GM19240 (cell line): ENCODE data around the gene PRR33.

Source experiments
- DNase-seq: peaks from one replicate; pipeline ENCODE4 v3.0.0; 2011; ENCODE audit warnings: low spot score; ENCODE audit not compliant: insufficient read length

Gene PRR33

DNA sequence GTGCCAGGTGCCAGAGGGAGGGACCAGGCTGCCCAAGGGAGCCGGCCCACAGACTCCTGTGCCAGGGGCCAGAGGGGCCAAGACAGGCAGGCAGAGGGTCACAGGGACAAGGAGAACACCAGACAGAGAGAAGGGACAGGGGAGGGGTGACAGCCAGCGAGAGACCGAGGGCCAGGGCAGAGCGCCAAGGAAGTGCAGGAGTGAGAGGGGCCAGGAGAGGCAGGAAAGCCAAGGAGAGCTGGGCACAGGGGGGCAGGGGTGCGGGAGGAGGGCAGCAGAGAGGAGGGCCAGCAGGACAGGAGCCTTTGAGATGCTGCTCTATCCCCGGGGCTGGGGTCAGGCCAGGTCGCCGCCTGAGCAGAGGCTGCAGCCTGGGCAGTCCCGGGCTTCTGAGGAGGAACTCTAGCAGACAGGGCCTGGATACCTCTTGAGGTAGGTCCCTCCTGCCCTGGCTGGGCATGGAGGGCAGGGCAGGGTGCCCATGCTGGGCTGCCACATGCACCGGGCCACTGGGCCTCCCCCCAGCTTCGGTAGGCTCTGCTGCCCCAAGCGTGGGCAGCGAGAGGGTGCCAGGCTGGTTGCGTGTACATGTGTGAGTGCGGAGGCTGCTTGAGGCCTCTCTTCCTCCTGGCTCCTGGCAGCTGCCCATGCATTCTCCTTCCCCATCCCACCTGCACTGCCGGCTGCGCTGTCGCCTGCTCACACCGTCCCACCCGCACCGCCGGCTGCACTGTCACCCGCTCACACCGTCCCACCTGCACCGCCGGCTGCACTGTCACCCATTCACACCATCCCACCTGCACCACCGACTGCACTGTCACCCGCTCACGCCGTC, 26.6 kb downstream of the PRR33 start:
- no peak for DNase-seq

DNA sequence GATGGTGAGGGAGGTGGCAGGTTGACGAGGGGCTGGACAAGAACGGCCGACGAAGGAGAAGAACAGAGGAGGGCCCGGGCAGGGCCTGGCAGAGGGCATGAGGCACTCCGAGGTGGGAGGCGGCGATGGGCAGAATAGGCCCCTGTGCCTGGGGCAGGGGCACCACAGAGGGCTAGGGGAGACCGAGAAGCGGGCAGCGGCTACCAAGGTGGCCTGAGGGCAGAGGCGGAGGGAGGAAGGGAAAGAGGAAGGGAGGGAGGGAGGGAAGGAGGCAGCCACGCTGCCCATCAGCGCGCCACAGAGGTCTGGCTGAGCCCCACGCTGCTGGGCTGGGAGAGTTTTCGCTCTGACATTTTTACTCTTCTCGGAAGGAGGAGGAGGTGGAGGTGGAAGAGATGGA, 27.5 kb downstream of the PRR33 start:
- no peak for DNase-seq

DNA sequence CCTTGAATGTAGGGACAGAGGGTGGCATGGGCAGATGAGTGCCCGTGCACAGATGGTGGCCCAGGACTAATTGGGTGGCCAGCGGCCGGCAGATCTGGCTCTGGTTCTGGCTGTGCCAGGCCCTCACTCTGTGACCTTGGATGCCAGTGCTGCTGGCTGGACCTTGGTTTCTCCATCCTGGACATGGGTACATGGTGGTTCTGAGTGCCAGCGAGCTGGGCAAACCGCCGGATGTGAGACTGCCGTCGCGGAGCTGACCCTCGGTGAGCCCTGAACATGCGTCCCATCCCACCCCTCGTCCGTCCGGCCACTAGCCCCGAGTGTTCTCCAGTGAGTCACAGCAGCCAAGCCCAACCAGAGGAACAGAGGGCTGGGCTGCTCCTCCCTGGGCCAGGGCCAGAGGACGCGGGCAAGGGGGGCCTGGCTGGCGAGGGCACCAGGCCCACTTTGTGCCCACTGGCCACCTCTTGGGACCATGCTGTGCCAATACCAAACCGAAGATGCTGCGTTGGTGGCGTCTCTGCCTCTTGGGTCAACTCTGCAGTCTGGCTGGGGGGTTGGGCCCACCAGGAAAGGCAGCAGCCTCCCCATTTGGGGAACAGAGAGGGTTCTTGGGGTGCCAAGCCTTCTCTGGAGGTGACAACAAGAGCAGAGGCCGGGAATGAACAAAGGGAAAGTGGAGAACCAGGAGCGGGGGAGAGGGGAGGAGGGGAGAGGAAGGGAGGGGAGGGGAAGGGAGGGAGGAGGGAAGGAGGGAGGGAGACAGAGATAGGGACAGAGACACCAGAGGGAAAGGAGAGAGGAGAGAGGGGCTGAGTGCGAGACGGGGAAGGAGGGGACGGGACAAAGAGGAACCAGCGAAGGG, 28.1 kb downstream of the PRR33 start:
- DNase-seq, result no peak

DNA sequence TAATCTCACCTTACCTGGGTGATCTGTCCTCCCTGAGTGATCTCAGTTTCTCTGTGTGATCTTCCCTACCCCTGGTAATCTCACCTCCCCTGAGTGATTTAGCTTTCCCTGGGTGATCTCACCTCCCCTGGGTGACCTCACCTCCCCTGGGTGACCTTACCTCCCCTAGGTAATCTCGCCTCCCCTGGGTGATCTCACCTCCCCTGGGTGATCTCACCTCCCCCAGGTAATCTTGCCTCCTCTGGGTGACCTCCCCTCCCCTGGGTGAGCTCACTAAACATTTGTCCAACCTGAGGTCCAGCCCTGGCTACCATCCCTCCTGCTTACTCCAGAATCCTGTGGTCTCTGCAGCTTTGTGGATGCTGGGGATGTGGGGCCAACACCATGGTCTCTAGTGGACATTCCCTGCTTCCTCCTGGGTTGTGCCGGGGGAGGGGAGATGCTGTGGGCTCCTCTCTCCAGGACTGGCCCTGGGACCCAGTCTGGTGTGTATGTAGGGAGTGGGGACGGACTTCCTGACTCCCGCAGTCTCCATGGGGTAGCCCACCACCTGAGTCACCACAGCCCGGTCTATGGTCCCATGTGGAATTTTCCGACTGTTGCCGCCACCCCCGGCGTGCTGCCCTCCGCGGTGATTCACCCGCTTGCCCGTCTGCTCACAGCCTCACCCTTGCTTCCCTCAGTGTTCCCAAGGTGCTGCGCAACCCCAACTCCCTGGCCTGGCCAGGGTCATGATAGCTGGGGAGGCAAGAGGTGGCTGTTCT, 28.9 kb downstream of the PRR33 start:
- no peak for DNase-seq

DNA sequence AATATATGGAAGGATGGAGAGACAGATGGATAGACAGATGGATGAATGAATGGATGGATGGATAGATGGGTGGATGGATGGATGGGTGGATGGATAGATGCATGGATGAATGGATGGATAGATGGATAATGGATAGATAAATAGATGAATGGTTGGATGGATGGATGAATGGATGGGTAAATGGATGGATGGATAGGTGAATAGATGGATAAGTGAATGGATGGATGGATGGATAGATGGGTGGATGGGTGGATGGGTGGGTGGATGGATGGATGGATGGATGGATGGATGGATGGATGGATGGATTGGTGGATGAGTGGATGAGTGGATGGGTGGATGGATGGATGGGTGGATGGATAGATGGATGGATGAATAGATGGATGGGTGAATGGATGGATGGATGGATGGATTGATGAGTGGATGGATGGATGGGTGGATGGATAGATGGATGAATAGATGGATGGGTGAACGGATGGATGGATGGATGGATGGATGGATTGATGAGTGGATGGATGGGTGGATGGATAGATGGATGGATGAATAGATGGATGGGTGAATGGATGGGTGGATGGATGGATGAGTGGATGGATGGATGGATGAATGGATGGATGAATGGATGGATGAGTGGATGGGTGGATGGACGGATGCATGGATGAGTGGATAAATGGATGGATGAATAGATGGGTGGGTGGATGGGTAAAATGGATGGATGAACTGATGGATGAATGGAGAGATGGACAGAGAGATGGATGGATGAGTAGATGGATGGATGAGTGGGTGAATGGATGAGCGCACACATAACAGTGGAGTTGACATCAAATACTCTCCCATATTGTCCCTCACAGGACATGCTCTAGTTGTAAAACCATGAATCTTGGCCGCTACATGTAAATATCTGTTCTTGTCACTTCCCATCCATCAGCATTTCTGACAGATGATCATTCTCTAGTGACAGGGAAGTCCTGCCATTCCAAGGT, 30.0 kb downstream of the PRR33 start:
- DNase-seq, result no peak

DNA sequence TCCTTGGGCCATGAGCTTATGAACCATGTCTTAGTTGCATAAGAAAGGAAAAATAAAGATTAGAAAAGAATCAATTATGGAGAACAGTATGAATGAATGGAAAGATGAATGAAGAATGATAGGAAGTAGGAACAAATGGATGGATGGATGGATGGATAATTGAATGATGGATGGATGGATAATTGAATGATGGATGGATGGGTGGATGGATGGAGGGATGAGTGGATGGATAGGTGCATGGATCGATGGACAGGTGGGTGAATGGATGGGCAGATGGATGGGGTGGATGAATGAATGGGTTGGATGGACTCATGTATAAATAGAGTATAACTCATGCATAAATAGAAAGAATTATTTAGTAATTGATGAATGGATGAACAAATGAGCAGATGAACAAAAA, 31.6 kb downstream of the PRR33 start:
- no peak for DNase-seq

DNA sequence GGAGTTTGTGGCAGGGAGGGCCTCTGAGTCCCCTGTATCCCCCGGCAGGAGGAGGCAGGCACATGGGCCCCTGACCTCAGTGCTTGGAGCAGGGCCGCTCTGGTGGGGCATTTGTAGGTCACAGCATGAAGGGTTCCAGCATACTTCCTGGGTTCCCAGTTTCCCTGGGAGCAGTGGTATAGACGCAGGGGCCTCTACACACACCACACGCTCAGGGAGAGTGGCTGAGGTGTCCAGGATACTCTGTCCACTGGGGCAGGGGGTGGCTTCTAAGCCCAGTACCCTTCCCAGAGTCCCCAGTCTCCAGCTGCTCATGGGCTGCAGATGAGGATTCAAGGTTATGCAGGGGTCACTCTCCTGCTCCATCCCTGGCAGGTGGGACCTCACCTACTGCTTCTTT, 32.7 kb downstream of the PRR33 start:
- DNase-seq, result no peak

DNA sequence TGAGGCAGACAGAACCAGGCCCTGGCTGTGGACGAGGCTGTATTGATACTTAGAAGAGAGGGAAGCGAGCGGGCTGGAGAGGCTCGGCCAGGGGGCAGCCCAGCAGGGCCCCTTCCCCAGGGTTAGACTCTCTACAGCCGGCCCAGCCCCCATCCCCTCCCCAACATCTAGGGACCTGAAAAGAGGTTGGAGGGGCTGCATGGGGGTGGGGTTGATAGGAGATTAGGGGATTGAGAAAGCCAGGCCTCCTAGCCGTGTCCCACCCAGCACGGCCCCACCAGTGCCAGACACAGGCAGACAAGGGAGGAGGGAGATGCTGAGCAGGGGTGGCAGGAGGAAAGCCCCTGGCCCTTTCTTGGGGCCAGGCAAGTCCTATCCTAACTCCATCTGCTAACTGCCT, 33.1 kb downstream of the PRR33 start:
- DNase-seq, result no peak

DNA sequence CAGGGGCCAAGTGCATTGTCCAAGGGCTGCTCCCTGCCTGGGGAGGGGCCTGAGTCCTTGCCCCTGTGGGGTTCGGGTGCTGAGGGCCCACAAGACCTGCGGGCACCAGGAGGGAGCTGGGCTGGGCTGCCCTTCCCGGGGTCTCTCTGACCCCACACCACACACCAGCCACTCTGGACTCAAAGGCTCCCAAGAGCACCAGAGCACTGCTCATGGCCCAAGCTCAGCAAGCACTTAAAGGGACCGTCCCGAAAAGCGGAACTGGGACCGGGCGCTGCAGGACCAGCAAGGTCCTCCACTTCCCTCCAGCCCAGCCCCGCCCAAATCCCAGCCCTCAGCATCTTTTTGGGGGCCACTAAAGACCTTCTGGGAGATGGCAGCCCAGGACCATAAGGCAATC, 33.5 kb downstream of the PRR33 start:
- DNase-seq, result no peak

DNA sequence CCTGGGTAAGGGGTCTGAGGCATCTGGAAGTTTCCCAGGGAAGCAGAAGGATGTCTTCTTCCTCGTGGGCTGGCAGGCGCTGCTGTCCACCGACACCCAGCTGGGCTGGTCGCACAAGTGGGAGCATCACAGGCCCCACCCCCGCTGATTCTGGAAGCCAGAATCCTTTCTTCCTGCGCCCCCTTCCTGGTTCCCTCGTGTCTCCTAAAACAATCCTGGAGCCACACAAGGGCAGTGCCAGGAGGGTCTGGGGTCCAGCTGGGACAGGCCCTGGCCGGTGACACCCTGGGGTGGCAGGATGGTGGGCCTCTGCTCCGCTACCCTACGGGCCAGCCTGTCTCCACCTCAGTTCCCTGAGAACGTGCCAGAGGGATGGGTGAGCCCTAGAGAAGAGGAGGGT, 34.6 kb downstream of the PRR33 start:
- DNase-seq, result no peak

DNA sequence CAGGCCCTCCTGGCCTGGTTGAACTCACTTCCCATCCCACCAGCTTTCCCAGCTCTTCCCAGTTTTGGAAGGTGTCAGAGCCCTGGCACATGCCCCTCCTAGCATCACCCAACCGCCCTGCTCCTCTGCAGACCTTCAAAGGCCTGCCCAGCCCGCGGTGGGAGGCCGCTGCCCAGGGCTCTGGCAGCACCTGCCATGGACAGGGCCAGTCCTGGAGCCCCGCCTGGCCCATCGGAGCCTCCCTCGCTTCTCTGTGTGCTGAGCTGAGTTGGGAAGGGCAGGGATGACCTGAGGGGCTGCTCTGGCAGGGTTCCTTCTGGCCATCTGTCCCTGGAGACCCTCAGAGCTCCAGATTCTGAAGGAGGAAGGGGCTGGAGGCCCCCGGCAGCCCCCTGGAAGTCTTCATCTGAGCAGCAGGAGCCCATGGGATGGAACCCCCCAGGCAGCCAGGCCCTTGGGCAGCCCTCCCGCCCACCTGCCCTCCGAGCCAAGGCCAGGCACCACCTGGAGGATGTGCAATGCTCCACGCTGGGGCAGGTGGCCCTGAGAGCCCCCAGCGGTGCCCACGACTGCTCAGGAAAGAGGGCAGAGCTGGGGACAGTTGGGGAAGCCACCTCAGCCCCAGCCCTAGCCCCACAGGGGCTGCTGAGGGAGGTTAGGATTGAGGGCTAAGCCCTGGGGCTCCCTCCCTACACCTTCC, 35.2 kb downstream of the PRR33 start:
- no peak for DNase-seq

DNA sequence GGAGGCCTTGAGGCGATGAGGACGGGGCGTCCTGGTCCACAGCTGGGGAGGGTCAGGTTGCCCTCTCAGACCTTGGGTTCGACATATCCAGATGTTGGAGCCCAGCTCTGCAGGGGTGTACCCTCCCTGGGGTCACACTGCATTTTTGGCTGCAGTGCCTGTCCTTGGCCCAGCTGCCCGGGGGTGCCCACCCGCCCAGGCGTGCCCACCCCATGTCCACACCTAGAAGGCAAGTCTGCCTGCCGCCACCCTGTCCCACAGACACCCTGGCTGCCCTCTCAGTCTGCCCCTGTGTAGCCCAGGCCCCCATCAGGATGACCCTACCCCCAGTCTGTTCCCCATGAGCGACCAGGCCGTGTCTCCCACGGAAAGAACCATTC, 35.8 kb downstream of the PRR33 start:
- no peak for DNase-seq

DNA sequence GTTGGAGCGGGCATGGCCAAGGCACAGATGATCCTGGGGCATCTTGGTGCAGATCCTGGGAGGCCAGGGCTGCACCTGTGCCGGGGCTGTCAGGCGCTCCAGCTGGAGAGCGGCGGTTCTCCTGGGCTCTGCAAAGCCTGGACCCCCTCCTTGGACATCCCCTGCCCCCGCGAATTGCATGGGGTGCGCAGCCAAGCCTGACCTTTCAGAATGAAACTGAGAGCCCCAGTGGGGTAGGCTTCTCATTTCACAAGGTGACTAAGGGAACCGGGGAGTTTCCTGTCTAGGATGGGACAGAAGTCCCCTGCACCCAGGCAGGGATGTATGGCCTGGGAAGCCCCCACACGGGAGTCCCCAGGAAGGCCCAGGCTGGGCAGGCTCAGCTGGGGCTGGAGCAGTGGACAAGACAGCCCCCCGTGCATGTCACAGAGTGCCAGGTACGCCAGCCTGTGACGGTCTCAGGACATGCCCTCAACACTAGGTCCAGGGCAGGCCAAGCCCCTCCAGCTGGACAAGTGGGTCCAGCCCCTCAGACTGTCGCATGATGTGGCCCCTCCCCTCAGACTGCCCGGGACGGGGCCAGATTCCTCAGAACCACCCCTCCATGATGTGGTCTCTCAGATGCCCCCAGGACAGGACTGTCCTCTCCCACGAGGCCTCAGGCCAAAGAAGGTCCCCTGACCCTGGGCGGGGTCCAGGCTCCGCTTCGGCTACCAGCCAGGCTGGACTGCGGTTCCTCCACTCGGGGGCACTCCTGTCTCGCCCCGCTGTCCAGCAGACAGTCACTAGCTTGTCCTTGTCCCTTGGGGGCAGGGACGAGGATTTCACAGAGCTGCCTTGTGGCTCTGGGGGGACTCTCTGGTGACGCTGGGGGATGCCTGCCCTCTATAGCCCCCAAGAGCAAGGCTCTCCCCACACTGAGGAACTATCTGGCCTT, 36.5 kb downstream of the PRR33 start:
- peak; percentile 86 for DNase-seq

DNA sequence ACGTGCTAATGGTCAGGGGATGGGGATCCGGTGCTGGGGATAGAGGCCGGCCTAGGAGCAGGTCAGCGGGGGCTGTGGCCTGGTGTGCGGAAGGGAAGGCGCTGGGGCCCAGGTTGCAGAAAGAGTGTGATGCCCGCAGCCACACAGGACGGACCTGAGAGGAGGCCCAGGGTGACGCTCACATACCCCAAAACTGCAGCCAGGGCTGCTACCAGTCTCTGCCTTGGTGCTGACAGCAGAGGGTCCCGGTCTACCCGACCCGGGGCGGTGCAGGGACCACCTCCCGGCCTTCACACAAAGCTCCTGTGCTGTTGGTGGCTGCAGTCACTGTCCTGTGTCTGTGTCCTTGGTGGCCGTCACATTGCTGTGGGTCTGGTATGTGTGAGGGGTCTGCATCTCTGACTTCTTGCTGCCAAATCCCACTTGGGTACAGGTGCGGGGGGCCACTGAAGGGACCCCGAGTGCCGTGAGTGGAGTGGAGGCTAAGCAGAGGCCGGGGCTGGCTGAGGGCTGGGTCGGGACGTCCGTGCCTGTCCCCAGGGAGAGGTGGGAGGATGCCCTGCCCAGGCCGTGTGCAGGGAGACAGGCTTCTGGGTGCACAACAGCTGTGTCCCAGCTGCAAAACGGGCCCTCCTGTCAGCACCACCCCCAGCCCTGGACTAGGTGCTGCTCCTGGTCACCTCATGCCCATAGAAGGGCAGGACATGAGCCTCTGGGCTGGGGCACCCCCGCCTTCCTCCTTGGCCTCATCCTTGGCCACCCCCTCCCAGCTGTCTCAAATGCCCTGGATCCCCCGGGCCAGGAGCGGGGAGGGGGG, 37.4 kb downstream of the PRR33 start:
- no peak for DNase-seq

DNA sequence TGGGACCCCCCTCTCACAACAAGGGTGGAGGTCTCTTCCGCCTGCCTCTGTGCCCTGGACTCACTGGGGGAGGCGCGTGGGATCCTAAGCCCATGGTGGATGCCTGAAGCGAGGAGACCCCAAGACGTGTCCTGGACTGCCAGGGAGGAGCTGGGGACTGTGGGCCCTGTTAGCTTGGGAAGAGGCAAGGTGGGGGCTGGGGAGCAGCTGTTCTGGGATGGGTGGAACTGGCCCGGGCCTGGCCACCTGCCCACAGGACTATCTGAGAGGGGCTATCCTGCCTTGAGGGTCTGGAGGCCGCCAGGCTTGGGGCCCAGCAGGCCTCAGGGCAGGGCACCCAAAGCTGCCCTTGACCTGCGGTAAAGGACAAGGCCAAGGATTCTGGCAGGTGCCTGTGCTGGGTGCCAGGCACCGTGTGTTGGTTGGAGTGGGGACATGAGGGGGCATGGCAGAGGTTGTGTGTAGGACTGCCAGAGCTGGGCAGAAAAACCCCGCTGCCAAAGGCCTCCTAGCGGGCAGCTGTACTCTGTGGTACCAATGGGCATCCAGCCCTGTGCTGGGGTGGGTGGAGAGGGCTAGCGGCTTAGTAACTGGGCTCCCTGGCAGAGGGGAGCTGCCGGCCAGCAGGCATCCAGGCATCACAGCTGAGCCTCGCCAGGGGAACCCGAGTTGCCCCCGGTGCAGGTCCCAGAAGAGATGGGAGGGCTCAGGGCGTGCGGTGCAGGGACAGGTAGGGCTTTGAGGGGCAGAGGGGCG, 38.1 kb downstream of the PRR33 start:
- DNase-seq, result no peak

DNA sequence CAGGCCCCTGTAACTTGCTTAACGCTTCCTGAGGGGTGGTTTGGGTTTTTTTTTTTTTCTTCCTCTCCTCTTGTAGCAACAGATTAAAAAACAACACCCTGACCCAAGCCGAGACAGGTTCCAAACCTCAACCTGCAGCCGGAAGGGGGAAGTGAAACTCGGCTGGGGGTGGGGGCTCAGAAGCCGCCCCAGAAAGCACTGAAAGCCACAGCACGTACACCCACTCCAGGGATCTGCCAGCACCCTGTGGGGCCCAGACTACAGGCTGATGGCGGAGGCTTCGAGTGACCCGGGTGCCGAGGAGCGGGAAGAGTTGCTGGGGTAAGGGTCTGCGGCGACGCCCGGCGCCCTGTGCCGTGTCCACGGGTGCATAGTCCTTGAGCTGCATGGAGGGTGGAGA, 38.8 kb downstream of the PRR33 start, which contains the start of gene LSP1:
Gene LSP1 (plus strand): TSS at position 208 of the 400 bp plus-strand sequence. CDS start 61 bp downstream, at position 269.
- peak; percentile 95 for DNase-seq

DNA sequence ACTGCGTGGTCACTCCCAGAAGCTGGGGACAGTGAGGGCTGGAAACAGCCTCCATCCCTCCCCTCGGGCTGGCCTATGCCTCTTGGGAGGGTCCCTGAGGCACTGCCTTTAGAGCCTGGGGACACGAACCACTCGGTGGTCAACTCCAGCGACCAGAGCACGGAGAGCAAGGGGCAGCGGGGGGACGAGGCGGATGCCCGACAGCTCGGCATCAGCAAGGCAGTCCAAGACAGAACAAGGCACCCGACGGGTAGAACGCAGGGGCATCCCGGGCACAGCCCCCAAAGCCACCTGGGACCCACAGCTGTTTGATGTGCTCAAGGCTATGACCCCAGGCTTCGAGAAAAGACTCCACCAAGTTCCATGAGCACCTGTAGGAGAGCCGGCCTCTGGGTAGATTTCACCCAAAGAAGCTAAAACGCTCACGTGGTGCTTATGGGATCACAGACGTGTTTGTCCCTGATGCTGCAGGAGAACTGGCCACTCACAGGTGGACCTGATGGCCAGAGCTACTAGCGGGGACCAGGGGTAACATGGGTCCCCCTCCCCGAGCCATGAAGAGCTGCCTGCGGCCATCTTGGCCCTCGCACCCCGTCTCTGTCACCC, 39.3 kb downstream of the PRR33 start:
- no peak for DNase-seq
